Stimulated activated CD8-positive, alpha-beta memory T cell treated with anti-CD3 and anti-CD28 coated beads, Interleukin-15, amount 100 ng/mL, for 24 hours (primary cell): ENCODE measurements around the gene MAGED1.
"Not testable (repeated sequence)": the region's sequence is repeated elsewhere in the genome, so short reads cannot be mapped to it uniquely, and the experiment has no call there.

Source experiments
- DNase-seq: peaks from one replicate; pipeline ENCODE4 v3.0.0-alpha.2; 2020; ENCODE audit warnings: low read depth

The MAGED1 gene

DNA sequence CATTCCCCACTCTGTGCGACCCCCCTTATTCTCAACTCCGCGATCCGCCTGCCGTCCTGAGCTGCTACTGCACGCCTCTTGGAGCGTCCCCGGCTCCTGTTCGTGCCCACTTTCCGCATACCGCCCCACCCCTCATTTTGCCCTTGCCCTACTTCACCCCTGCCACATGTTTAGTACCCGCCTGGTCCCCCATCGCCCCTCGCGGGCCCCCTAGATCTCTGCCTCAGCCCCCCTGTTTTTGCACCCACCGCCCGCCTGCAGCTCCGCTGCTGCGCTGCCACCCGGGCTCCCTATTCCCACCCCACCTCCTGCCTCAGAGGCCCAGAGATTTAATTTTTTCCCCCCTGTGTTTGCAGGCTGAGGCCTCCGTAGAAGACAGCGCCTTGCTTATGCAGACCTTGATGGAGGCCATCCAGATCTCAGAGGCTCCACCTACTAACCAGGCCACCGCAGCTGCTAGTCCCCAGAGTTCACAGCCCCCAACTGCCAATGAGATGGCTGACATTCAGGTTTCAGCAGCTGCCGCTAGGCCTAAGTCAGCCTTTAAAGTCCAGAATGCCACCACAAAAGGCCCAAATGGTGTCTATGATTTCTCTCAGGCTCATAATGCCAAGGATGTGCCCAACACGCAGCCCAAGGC is 1.4 kb downstream of the MAGED1 start:
- DNase-seq = no peak

GRCh38 chrX:51896626-51897025 is 3.2 kb downstream of the MAGED1 start:
- no peak for DNase-seq

DNA sequence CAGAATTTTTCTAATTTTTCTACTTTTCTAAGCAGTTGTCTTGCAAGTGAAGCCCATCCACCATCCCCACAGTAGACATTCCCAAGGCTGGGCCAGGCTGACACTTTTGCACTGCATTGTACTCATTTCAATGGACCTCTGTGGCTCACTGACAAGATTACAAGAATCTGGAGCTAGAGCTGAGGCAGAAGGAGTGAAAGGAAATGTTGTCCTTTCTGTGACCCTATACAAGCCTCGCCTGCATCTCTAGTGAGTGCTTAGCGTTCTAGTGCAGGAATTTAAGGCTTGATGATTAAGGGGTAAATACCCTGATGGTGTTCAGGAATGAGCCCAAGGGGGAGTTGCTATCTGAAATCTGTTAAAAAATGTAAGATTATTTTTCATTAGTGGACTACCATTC is 6.3 kb downstream of the MAGED1 start:
- no peak for DNase-seq

GRCh38 chrX:51902510-51903050 is 9.2 kb downstream of the MAGED1 start:
- no peak for DNase-seq

GRCh38 chrX:51905152-51905551 is 11.7 kb downstream of the MAGED1 start:
- DNase-seq = not testable (repeated sequence)

- no peak for DNase-seq
Observed at GRCh38 chrX:51905711-51906110, 12.3 kb downstream of the MAGED1 start.

DNA sequence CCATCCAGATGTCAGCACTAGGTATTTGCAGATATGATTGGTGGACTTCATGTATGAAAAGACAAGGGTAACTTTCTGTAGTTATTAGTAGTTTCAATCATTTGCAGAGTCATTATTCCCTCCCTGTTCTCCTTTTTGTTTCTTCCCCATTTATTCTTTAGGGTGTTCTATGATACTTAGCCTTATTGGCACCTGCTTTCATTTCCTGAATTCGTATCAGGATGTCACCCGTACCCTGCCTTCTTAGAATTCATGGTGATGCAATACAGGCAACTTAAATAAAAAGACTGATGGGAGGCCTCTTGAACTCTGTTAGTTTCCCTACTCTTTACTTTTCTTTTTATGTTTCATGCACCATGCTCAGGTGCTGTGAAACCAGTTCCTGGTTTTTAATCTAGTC is 24.2 kb downstream of the MAGED1 start:
- no peak for DNase-seq

- no peak for DNase-seq
Observed at GRCh38 chrX:51922561-51922960, 29.1 kb downstream of the MAGED1 start.

DNA sequence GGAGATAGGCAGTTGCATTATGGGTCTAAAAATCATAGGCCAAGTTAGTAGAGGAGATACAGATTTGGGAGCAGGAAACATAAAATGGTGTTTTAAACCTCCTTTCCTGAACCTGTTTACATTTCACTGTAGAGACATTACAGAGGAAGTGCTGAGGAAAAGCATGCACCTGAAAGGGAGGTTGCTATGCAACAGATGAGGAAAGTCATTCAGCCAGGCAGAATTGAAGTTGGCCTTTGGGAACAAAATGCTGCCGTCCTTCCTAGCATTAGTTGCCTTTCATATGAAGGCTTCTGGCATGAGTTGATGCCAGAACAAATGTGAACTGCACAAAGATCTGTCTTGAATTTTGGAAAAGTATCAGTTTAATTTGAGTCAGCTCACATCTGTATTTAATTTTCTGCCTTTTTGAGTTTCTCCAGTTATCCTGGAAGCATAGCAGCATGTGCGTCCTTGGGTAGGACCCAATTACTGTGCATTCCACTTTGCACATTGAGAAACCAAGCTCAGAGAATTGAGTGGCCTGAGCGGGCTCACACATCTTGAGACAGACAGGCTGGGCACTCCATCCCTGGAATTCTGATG is 38.2 kb downstream of the MAGED1 start:
- no peak for DNase-seq
